GM23338 (cell line): ENCODE data around the gene RPS15A. TPM values are rescaled to one million over a fixed set of nuclear protein-coding genes. Genes with fewer than 3 reads are reported as not detected.
A peak's percentile ranks its signal among the peaks of the same experiment; 100 is the strongest.

Source experiments
- ATAC-seq: fragments of 200-7000 bp; cut with Tn5 transposase; 3 replicates; pipeline ENCODE4 v1.9.1; 2020
- DNase-seq: peaks from one replicate; pipeline ENCODE4 v3.0.0-alpha.2; 2015; ENCODE audit warnings: low spot score
- H2AFZ ChIP-seq: fragments of 200-600 bp; sonication (generic); 2 replicates; pipeline ENCODE4 v1.8.0; 2016; ENCODE audit warnings: antibody characterized with exemption, mild to moderate bottlenecking, moderate library complexity
- H3F3A ChIP-seq: fragments of 200-600 bp; sonication (generic); replicated peaks from 2 replicates; pipeline ENCODE4 v1.8.0; 2017; ENCODE audit warnings: antibody characterized with exemption, mixed run types, low read depth
- H3K27ac ChIP-seq: fragments of 200-600 bp; sonication (generic); 2 replicates; pipeline ENCODE4 v1.6.1; 2016; ENCODE audit warnings: low read depth
- H3K27me3 ChIP-seq: fragments of 200-600 bp; sonication (generic); 2 replicates; pipeline ENCODE4 v1.8.0; 2016; ENCODE audit warnings: mild to moderate bottlenecking, mixed run types, moderate library complexity; ENCODE audit not compliant: insufficient read depth
- H3K36me3 ChIP-seq: fragments of 200-600 bp; sonication (generic); 2 replicates; pipeline ENCODE4 v1.8.0; 2016; ENCODE audit warnings: mild to moderate bottlenecking; ENCODE audit not compliant: insufficient read depth
- H3K4me1 ChIP-seq: fragments of 200-600 bp; sonication (generic); 2 replicates; pipeline ENCODE4 v1.8.0; 2016; ENCODE audit warnings: mild to moderate bottlenecking, moderate library complexity; ENCODE audit not compliant: insufficient read depth
- H3K4me2 ChIP-seq: fragments of 200-600 bp; sonication (generic); 2 replicates; pipeline ENCODE4 v1.7.1; 2017; ENCODE audit warnings: mixed run types
- H3K4me3 ChIP-seq: fragments of 200-600 bp; sonication (generic); 2 replicates; pipeline ENCODE4 v1.6.1; 2016; ENCODE audit warnings: mixed run types
- H3K79me2 ChIP-seq: fragments of 200-600 bp; sonication (generic); replicated peaks from 2 replicates; pipeline ENCODE4 v1.8.0; 2017; ENCODE audit warnings: mild to moderate bottlenecking; ENCODE audit not compliant: insufficient read depth
- H3K9me2 ChIP-seq: fragments of 200-600 bp; sonication (generic); 2 replicates; pipeline ENCODE4 v1.8.0; 2017; ENCODE audit not compliant: insufficient read depth
- H4K20me1 ChIP-seq: fragments of 200-600 bp; sonication (generic); replicated peaks from 2 replicates; pipeline ENCODE4 v1.8.0; 2017; ENCODE audit warnings: mild to moderate bottlenecking; ENCODE audit not compliant: insufficient read depth
- H3K27ac Mint-ChIP-seq: 2 replicates; pipeline ENCODE4 v1.8.0; 2020; ENCODE audit warnings: inconsistent platforms, mild to moderate bottlenecking, moderate library complexity, mixed read lengths
- H3K27me3 Mint-ChIP-seq: 3 replicates; pipeline ENCODE4 v1.8.0; 2022; ENCODE audit warnings: low read depth, mild to moderate bottlenecking, moderate library complexity, mixed read lengths, inconsistent platforms; ENCODE audit not compliant: insufficient read depth, poor library complexity
- H3K36me3 Mint-ChIP-seq: 3 replicates; pipeline ENCODE4 v1.8.0; 2021; ENCODE audit warnings: low read depth, mild to moderate bottlenecking, inconsistent platforms, moderate library complexity, mixed read lengths
- H3K4me1 Mint-ChIP-seq: 3 replicates; pipeline ENCODE4 v1.8.0; 2020; ENCODE audit warnings: mild to moderate bottlenecking, inconsistent platforms, mixed read lengths
- H3K4me3 Mint-ChIP-seq: 3 replicates; pipeline ENCODE4 v1.8.0; 2021; ENCODE audit warnings: moderate library complexity, mild to moderate bottlenecking, inconsistent platforms, mixed read lengths
- H3K9me3 Mint-ChIP-seq: 3 replicates; pipeline ENCODE4 v1.8.0; 2020; ENCODE audit warnings: moderate library complexity, mild to moderate bottlenecking, inconsistent platforms, mixed read lengths
- CREB1 ChIP-seq: fragments of 250-450 bp; sonication (Bioruptor Pico); IDR thresholded peaks from 2 replicates; pipeline ENCODE4 v1.5.0; 2020; ENCODE audit warnings: low read depth, mild to moderate bottlenecking, moderate library complexity
- JUNB ChIP-seq: IDR thresholded peaks from one replicate; pipeline ENCODE4 v1.6.1; 2016; ENCODE audit warnings: antibody characterized with exemption; ENCODE audit not compliant: unreplicated experiment
- POLR2AphosphoS5 ChIP-seq: IDR thresholded peaks from 2 replicates; pipeline ENCODE4 v1.6.1; 2016; ENCODE audit warnings: antibody characterized with exemption, low read depth
- STAT1 ChIP-seq: IDR thresholded peaks from one replicate; pipeline ENCODE4 v1.6.1; 2016; ENCODE audit warnings: antibody characterized with exemption; ENCODE audit not compliant: unreplicated experiment
- ZNF331 ChIP-seq: fragments of 250-450 bp; sonication (Bioruptor Pico); IDR thresholded peaks from 2 replicates; pipeline ENCODE4 v1.5.0; 2020; ENCODE audit warnings: low read depth, mild to moderate bottlenecking, moderate library complexity
- long read RNA-seq: library from polyadenylated mRNA; unstranded; transcript quantifications from one replicate; pipeline ENCODE4 v2.0.0, GENCODE V29; 2020; ENCODE audit not compliant: unreplicated experiment
- polyA plus RNA-seq: library from polyadenylated mRNA; unstranded; fragments of >200 nt; fragmentation: Nextera tagmentation; extraction: Ambion mirVana; gene quantifications from 2 replicates; pipeline ENCODE4 v1.2.1, GENCODE V29; 2016
- total RNA-seq: library from RNA; depleted of rRNA; stranded (reverse); fragments of >200 nt; shearing (Covaris generic); gene quantifications from 2 replicates; pipeline ENCODE4 v1.2.3, GENCODE V29; 2014; rRNA removed
- TF ChIP-seq, protein P1 (sequence below): fragments of 250-450 bp; sonication (Bioruptor Pico); IDR thresholded peaks from 2 replicates; pipeline ENCODE4 v1.5.0; 2020; ENCODE audit warnings: mild to moderate bottlenecking, moderate library complexity
- TF ChIP-seq, protein P2 (sequence below): IDR thresholded peaks from one replicate; pipeline ENCODE4 v1.6.1; 2018; ENCODE audit warnings: antibody characterized with exemption; ENCODE audit not compliant: unreplicated experiment
- TF ChIP-seq, protein P3 (sequence below): IDR thresholded peaks from 2 replicates; pipeline ENCODE4 v1.6.1; 2016; ENCODE audit warnings: antibody characterized with exemption

Gene RPS15A
- total RNA-seq = 1,984 and 2,171 TPM in 2 replicates
- 2,163 and 2,303 TPM in 2 replicates for polyA plus RNA-seq
- long read RNA-seq, transcript RPS15A-201 (5 exons, 2,203 nt) = minor isoform, 134 of 2,656 reads
- long read RNA-seq, transcript RPS15A-205 (5 exons, 802 nt) = minor isoform, 13 of 2,656 reads
- long read RNA-seq, transcript RPS15A-203 (5 exons, 525 nt) = major isoform, 1,999 of 2,656 reads
- long read RNA-seq, partial matches to known transcripts = 481 of 2,656 reads
- long read RNA-seq, other reads (novel, unspliced or antisense) = 25 of 2,656 reads

DNA sequence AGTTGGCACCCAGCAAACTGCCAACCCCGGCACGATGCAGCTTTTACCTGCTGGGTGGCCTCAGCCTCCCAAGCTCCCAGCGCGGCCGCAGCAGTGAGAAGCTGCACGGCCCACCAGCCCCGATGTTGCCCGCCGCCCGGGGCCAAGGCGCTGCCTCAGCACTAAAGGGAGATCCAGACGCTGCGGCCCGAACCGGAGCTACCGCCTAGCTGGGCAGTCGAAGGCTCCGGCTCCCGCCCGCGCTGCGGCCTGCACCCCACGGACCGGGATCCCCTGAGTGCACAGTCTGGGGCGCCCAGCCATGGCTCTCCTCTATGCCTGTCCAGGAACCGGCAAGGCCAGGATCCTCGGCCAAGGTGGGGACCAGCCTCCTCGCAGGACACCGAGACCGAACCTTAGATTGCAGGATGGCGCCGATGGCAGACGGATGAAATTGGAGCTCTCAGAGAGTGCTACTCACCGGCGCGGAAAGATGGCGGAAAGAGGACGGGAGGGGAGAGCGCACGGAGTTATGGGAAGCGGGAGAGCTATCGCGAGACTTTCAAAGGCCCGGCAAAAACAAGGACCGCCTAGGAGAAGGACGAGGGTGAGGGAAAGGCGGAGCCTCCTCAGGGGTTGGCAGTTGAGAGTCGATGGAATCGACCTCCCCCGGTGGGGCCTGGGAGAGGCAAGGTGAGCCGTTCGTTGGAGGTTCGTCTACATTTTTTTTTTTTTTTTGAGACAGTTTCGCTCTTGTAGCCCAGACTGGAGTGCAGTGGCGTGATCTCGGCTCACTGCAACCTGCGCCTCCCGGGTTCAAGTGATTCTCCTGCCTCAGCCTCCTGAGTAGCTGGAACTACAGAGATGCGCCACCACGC lies at the start of gene RPS15A:
TSS of gene RPS15A (minus strand) at position 485 of the 857 bp plus-strand sequence. CDS start 1,221 bp downstream, outside the sequence.
- Mint-ChIP-seq H3K36me3 (peaks cover 92% of the 10 kb centered on the region), H3K9me3 (no peaks in the 10 kb centered on the region), H3K27me3 (peaks cover 12% of the 10 kb centered on the region), H3K27ac (peak within 1 kb of the TSS; percentile 99), H3K4me3 (peak within 1 kb of the TSS; percentile 95), H3K4me1 (peaks cover 33% of the 10 kb centered on the region)
- ATAC-seq = peak; percentile 94
- H3K36me3 ChIP-seq = peaks cover 70% of the 10 kb centered on the region
- peaks cover 25% of the 10 kb centered on the region for H3K4me1 ChIP-seq
- H3K4me2 ChIP-seq = peak within 1 kb of the TSS; percentile 95
- peak within 1 kb of the TSS; percentile 91 for H3K27ac ChIP-seq
- H2AFZ ChIP-seq = peak within 1 kb of the TSS; percentile 58; the same call in 1 of the 2 replicates
- H3K27me3 ChIP-seq = no peaks in the 10 kb centered on the region
- peaks cover 51% of the 10 kb centered on the region for H3K79me2 ChIP-seq
- H3F3A ChIP-seq = peaks cover 49% of the 10 kb centered on the region
- TF ChIP-seq CREB1 (CRISPR knock-in tag) = peak; percentile 59
- peak; percentile 99 for TF ChIP-seq POLR2AphosphoS5
- no peak for TF ChIP-seq JUNB
- TF ChIP-seq, protein P1, sequence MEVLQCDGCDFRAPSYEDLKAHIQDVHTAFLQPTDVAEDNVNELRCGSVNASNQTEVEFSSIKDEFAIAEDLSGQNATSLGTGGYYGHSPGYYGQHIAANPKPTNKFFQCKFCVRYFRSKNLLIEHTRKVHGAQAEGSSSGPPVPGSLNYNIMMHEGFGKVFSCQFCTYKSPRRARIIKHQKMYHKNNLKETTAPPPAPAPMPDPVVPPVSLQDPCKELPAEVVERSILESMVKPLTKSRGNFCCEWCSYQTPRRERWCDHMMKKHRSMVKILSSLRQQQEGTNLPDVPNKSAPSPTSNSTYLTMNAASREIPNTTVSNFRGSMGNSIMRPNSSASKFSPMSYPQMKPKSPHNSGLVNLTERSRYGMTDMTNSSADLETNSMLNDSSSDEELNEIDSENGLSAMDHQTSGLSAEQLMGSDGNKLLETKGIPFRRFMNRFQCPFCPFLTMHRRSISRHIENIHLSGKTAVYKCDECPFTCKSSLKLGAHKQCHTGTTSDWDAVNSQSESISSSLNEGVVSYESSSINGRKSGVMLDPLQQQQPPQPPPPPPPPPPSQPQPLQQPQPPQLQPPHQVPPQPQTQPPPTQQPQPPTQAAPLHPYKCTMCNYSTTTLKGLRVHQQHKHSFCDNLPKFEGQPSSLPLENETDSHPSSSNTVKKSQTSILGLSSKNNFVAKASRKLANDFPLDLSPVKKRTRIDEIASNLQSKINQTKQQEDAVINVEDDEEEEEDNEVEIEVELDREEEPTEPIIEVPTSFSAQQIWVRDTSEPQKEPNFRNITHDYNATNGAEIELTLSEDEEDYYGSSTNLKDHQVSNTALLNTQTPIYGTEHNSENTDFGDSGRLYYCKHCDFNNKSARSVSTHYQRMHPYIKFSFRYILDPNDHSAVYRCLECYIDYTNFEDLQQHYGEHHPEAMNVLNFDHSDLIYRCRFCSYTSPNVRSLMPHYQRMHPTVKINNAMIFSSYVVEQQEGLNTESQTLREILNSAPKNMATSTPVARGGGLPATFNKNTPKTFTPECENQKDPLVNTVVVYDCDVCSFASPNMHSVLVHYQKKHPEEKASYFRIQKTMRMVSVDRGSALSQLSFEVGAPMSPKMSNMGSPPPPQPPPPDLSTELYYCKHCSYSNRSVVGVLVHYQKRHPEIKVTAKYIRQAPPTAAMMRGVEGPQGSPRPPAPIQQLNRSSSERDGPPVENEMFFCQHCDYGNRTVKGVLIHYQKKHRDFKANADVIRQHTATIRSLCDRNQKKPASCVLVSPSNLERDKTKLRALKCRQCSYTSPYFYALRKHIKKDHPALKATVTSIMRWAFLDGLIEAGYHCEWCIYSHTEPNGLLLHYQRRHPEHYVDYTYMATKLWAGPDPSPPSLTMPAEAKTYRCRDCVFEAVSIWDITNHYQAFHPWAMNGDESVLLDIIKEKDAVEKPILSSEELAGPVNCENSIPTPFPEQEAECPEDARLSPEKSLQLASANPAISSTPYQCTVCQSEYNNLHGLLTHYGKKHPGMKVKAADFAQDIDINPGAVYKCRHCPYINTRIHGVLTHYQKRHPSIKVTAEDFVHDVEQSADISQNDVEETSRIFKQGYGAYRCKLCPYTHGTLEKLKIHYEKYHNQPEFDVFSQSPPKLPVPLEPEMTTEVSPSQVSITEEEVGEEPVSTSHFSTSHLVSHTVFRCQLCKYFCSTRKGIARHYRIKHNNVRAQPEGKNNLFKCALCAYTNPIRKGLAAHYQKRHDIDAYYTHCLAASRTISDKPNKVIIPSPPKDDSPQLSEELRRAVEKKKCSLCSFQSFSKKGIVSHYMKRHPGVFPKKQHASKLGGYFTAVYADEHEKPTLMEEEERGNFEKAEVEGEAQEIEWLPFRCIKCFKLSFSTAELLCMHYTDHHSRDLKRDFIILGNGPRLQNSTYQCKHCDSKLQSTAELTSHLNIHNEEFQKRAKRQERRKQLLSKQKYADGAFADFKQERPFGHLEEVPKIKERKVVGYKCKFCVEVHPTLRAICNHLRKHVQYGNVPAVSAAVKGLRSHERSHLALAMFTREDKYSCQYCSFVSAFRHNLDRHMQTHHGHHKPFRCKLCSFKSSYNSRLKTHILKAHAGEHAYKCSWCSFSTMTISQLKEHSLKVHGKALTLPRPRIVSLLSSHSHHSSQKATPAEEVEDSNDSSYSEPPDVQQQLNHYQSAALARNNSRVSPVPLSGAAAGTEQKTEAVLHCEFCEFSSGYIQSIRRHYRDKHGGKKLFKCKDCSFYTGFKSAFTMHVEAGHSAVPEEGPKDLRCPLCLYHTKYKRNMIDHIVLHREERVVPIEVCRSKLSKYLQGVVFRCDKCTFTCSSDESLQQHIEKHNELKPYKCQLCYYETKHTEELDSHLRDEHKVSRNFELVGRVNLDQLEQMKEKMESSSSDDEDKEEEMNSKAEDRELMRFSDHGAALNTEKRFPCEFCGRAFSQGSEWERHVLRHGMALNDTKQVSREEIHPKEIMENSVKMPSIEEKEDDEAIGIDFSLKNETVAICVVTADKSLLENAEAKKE (CRISPR knock-in tag) = no peak
- no peak for TF ChIP-seq ZNF331 (CRISPR knock-in tag)
- TF ChIP-seq, protein P2, sequence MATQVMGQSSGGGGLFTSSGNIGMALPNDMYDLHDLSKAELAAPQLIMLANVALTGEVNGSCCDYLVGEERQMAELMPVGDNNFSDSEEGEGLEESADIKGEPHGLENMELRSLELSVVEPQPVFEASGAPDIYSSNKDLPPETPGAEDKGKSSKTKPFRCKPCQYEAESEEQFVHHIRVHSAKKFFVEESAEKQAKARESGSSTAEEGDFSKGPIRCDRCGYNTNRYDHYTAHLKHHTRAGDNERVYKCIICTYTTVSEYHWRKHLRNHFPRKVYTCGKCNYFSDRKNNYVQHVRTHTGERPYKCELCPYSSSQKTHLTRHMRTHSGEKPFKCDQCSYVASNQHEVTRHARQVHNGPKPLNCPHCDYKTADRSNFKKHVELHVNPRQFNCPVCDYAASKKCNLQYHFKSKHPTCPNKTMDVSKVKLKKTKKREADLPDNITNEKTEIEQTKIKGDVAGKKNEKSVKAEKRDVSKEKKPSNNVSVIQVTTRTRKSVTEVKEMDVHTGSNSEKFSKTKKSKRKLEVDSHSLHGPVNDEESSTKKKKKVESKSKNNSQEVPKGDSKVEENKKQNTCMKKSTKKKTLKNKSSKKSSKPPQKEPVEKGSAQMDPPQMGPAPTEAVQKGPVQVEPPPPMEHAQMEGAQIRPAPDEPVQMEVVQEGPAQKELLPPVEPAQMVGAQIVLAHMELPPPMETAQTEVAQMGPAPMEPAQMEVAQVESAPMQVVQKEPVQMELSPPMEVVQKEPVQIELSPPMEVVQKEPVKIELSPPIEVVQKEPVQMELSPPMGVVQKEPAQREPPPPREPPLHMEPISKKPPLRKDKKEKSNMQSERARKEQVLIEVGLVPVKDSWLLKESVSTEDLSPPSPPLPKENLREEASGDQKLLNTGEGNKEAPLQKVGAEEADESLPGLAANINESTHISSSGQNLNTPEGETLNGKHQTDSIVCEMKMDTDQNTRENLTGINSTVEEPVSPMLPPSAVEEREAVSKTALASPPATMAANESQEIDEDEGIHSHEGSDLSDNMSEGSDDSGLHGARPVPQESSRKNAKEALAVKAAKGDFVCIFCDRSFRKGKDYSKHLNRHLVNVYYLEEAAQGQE = no peak
- TF ChIP-seq, protein P3, sequence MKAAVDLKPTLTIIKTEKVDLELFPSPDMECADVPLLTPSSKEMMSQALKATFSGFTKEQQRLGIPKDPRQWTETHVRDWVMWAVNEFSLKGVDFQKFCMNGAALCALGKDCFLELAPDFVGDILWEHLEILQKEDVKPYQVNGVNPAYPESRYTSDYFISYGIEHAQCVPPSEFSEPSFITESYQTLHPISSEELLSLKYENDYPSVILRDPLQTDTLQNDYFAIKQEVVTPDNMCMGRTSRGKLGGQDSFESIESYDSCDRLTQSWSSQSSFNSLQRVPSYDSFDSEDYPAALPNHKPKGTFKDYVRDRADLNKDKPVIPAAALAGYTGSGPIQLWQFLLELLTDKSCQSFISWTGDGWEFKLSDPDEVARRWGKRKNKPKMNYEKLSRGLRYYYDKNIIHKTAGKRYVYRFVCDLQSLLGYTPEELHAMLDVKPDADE = peak; percentile 86
- TF ChIP-seq STAT1 = no peak
- peaks cover 54% of the 10 kb centered on the region for H4K20me1 ChIP-seq
- peak; percentile 99 for DNase-seq
- H3K9me2 ChIP-seq = no peaks in the 10 kb centered on the region
- H3K4me3 ChIP-seq = peak within 1 kb of the TSS; percentile 99
